Measurements from ENCODE around the gene HRH2. TPM values are rescaled to one million over a fixed set of nuclear protein-coding genes. Genes with fewer than 3 reads are reported as not detected.
"Not testable (repeated sequence)": the region's sequence is repeated elsewhere in the genome, so short reads cannot be mapped to it uniquely, and the experiment has no call there.

The HRH2 gene
- total RNA-seq, 2 donors from 2014 or later: 3.3 to 4.0 TPM

DNA sequence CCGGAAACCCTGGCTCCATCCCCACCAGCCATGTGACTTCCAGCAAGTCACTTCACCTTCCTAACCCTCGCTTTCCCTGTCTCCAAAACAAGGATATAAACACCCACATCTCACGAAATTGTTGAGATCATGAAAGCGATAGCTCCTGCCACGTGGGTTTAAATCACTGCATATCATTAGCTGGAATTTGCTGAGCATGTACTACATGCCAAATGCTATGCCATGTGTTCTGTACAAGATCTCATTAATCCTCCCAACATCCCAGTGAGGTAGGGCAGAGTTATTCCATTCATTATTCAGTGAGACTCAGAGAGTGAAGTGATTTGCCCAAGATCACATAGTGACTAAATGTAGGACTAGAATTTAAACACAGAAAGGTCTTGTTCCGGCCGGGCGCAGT, 29.2 kb upstream of the HRH2 start:
- H3K4me3 Mint-ChIP-seq: no peak overlapping the region
- no peak for ATAC-seq (replicated peaks)
- peaks cover 17% of the 10 kb centered on the region for H3K9me3 Mint-ChIP-seq
- no peaks in the 10 kb centered on the region for H3K36me3 Mint-ChIP-seq (ENCODE audit: low read depth)
- H3K27ac Mint-ChIP-seq: no peak overlapping the region
- H3K27me3 Mint-ChIP-seq: peaks cover 4% of the 10 kb centered on the region
- no peaks in the 10 kb centered on the region for H3K4me1 Mint-ChIP-seq

DNA sequence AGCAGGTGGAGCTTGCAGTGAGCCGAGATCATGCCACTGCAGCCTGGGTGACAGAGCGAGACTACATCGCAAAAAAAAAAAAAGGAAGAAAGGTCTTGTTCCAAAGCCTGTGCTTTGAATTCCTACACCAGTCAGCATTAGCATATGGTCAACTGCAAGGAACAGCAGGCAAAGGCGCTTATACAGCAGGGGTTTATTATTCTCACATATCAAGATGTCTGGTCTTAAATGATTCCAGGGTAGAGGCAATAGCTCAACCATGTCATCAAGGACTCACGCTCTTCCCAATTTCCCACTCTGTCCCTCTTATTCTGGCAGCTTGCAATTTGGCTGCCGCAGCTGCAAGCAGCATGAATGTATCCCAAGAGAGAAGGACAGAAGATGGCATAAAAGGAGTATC, 28.6 kb upstream of the HRH2 start:
- Mint-ChIP-seq H3K4me1 (no peaks in the 10 kb centered on the region), H3K9me3 (peaks cover 17% of the 10 kb centered on the region), H3K27ac (no peak overlapping the region), H3K36me3 (ENCODE audit: low read depth) (no peaks in the 10 kb centered on the region), H3K4me3 (no peak overlapping the region), H3K27me3 (peaks cover 4% of the 10 kb centered on the region)
- ATAC-seq (replicated peaks): no peak

DNA sequence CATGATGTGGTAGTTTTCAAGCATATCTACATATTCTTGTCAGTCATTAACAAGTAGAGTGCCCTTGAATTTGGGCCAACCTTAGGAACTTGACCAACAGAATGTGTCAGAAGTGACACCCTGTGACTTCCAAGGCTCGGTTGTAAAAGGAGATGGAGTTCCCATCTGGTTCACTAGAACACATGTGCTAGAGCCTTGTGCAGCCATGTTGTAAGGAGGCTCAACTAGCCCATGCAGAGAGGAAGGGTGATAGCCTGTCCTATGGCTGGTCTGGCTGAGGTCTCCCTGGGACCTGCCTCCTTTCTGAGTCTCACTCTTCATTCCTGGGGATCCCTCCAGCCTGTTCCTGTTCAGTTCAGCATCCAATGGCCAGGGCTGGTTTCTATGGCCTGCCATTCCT, 28.1 kb upstream of the HRH2 start:
- Mint-ChIP-seq H3K27me3 (peaks cover 4% of the 10 kb centered on the region), H3K4me3 (no peak overlapping the region), H3K36me3 (ENCODE audit: low read depth) (no peaks in the 10 kb centered on the region), H3K4me1 (no peaks in the 10 kb centered on the region), H3K27ac (no peak overlapping the region), H3K9me3 (peaks cover 17% of the 10 kb centered on the region)
- ATAC-seq (replicated peaks): no peak

DNA sequence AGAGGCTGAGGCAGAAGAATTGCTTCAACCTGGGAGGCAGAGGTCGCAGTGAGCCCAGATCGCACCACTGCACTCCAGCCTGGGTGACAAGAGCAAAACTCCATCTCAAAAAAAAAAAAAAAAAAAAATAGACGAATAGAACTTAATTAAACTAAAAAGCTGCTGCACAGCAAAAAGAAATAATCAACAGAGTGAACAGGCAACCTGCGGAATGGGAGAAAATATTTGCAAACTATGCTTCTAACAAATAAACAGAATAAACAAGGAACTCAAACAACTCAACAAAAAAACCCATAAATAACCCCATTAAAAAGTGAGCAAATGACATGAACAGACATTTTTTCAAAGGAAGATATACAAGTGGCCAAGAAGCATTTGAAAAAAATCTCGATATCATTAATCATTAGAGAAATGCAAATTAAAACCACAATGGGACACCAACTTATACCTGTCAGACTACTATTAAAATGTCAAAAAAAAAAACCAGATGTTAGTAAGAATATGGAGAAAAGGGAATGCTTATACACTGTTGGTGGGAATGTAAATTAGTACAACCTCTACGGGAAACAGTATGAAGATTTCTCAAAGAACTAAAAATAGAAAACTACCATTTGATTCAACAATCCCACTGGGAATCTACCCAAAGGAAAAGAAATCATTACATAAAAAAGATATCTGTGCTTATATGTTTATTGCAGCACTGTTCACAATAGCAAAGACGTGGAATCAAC, 21.9 kb upstream of the HRH2 start:
- no peaks in the 10 kb centered on the region for H3K36me3 Mint-ChIP-seq (ENCODE audit: low read depth)
- H3K27me3 Mint-ChIP-seq: peaks cover 4% of the 10 kb centered on the region
- peaks cover 4% of the 10 kb centered on the region for H3K4me1 Mint-ChIP-seq
- ATAC-seq (replicated peaks): no peak
- H3K9me3 Mint-ChIP-seq: peaks cover 5% of the 10 kb centered on the region
- H3K27ac Mint-ChIP-seq: no peak overlapping the region
- H3K4me3 Mint-ChIP-seq: no peak overlapping the region

- H3K36me3 Mint-ChIP-seq (ENCODE audit: low read depth): no peaks in the 10 kb centered on the region
- peaks cover 5% of the 10 kb centered on the region for H3K4me1 Mint-ChIP-seq
- H3K4me3 Mint-ChIP-seq: no peak overlapping the region
- no peak overlapping the region for H3K27ac Mint-ChIP-seq
- peaks cover 2% of the 10 kb centered on the region for H3K27me3 Mint-ChIP-seq
- H3K9me3 Mint-ChIP-seq: peaks cover 3% of the 10 kb centered on the region
- no peak for ATAC-seq (replicated peaks)
These were observed 19.6 kb upstream of the HRH2 start for GRCh38 chr5:175638305-175638704.

DNA sequence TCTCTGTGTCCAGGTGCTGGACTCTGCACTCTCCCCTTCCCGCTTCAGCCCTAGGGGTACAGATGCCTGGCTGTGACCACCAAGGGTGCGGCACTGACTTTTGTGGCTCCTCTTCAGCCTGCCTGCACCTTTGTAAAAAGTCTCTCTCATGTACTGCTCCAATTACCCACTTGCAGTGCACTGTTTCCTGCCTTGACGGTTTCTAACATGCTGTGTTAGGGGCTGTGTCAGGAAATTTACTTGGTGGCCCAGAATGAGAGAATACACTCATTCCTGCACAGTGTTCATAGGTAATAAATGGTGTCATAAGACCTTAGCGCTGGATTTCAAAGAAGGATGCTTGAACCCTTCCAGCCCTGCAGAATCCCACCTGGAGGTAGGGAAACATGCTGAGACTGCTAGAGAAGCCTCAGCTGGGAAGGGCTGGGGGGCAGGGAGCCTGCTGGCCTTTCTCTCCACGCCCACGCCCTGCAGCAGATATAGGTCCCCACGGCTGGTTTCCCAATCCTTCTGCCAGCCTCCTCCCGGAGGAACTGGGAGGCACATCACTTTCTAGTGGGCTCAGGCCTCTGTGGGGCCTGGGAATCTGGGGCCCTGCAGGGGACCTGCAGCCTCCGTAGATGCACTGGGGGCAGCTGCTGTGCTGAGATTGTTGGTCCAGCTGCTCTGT, 17.6 kb upstream of the HRH2 start:
- Mint-ChIP-seq H3K9me3 (no peaks in the 10 kb centered on the region), H3K27me3 (no peaks in the 10 kb centered on the region), H3K4me1 (peaks cover 5% of the 10 kb centered on the region), H3K36me3 (ENCODE audit: low read depth) (no peaks in the 10 kb centered on the region), H3K4me3 (no peak overlapping the region), H3K27ac (peak overlapping the region; percentile 19)
- no peak for ATAC-seq (replicated peaks)

GRCh38 chr5:175642998-175643397, 14.9 kb upstream of the HRH2 start:
- Mint-ChIP-seq H3K27me3 (no peaks in the 10 kb centered on the region), H3K36me3 (ENCODE audit: low read depth) (no peaks in the 10 kb centered on the region), H3K9me3 (no peaks in the 10 kb centered on the region), H3K4me3 (no peak overlapping the region), H3K27ac (no peak overlapping the region), H3K4me1 (peaks cover 5% of the 10 kb centered on the region)
- peak; percentile 57 for ATAC-seq (replicated peaks)

DNA sequence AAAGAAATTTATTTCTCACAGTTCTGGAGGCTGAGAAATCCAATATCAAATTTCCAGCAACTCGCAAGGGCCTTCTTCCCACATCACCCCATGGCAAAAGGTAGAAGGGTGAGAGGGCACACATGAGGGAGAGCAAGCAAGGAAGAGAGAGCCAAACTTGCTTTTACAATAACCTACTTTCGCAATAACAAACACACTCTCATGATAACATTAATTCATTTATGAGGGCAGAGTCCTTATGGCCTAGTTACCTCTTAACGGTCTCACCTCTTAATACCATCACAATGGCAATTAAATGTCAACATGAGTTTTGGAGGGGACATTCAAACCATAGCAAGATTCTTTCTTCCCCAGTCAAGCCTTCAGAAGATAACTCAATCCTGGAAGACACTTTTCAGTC, 11.6 kb upstream of the HRH2 start:
- H3K27ac Mint-ChIP-seq: no peak overlapping the region
- peaks cover 11% of the 10 kb centered on the region for H3K4me1 Mint-ChIP-seq
- H3K9me3 Mint-ChIP-seq: peaks cover 11% of the 10 kb centered on the region
- ATAC-seq (replicated peaks): no peak
- no peaks in the 10 kb centered on the region for H3K27me3 Mint-ChIP-seq
- no peak overlapping the region for H3K4me3 Mint-ChIP-seq
- H3K36me3 Mint-ChIP-seq (ENCODE audit: low read depth): no peaks in the 10 kb centered on the region

DNA sequence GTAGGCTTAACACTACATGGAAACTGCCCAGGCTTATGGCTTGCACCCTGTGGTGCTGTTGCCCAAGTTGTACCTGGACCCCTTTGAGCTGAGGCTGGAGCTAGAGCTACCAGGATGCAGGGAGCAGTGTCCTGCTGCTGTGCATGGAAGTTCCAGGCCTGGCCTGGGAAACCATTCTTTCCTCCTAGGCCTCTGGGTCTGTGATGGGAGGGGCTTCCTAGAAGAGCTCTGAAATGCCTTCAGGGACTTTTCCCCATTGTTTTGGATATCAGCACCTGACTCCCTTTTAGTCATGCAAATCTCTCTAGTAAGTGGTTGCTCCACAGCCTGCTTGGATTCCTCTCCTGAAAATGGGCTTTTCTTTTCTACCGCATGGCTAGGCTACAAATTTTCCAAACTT, 7.9 kb upstream of the HRH2 start:
- ATAC-seq (replicated peaks): no peak
- Mint-ChIP-seq H3K9me3 (peaks cover 11% of the 10 kb centered on the region), H3K4me1 (peaks cover 47% of the 10 kb centered on the region), H3K27ac (no peak overlapping the region), H3K36me3 (ENCODE audit: low read depth) (peaks cover 7% of the 10 kb centered on the region), H3K4me3 (no peak overlapping the region), H3K27me3 (no peaks in the 10 kb centered on the region)

DNA sequence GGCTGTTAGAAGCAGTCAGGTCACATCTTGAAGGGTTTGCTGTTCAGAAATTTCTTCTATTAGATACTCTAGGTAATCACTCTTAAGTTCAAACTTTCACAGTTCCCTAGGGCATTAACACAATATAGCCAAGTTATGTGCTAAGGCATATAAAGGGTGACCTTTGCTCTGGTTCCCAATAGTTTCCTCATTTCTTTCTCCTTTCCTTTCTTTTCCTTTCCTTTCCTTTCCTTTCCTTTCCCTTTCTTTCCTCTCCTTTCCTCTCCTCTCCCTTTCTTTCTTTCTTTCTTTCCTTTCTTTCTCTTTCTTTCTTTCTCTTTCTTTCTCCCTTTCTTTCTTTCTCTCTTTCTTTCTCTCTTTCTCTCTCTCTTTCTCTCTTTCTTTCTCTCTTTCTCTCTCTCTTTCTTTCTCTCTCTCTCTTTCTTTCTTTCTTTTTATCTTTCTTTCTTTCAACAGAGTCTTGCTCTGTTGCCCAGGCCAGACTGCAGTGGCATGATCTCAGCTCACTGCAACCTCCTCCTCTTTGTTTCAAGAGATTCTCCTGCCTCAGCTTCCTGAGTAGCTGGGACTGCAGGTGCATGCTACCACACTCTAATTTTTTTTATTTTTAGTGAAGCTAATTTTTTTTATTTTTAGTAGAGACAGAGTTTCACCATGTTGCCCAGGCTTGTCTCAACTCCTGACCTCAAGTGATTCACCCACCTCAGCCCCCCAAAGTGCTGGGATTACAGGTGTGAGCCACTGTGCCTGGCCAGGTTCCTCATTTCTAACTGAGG, 7.3 kb upstream of the HRH2 start:
- Mint-ChIP-seq H3K4me1 (peaks cover 54% of the 10 kb centered on the region), H3K9me3 (peaks cover 11% of the 10 kb centered on the region), H3K4me3 (peak overlapping the region; percentile 2)
- not testable (repeated sequence) for H3K36me3 Mint-ChIP-seq (ENCODE audit: low read depth); H3K27me3 Mint-ChIP-seq; ATAC-seq (replicated peaks); H3K27ac Mint-ChIP-seq

DNA sequence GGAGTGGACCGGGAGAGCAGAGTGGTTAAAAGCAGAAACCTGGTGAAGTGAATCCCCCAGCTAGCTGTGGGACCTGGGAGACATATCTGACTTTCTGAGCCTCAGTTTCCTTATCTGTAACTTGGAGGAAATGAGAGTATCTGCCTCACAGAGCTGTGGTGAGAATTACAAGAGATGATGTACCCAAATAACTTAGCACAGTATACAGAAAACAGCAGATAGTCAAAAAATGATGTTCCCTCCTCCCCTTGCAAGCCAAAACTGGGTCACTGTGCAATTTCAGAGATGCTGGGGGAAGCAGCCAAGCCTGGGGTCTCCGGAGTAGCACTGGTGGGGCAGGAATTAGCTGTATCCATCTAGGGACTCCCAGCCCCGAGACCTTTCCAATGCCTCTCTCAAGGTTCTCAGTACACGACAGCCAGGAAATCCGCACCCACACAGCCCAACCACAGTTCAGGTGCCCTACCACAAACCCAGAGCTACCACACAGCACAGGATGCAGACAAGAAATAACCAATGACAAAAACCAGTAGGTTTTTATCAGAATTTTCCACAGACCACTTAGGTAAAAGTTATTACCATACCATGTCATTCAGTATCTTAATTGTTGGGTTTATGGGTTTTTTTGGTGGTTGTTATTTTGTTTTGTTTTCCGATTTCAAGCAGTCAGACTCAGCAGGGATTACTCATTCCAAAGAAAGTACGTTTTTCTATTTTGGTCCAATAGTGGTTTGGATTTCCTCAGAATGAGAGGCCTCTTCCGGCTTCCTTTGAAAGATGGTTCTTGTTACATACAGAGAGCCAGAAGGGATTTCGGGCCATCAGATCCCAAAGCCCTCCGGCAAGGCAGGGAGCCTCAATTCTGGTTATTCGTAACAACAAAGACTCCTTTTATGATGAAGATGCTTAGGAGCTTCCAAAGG, 4.9 kb upstream of the HRH2 start:
- Mint-ChIP-seq H3K36me3 (ENCODE audit: low read depth) (peaks cover 7% of the 10 kb centered on the region), H3K9me3 (peaks cover 11% of the 10 kb centered on the region), H3K4me3 (peak overlapping the region; percentile 74), H3K27me3 (no peaks in the 10 kb centered on the region), H3K4me1 (peaks cover 71% of the 10 kb centered on the region), H3K27ac (peak overlapping the region; percentile 95)
- peak; percentile 84 for ATAC-seq (replicated peaks)

DNA sequence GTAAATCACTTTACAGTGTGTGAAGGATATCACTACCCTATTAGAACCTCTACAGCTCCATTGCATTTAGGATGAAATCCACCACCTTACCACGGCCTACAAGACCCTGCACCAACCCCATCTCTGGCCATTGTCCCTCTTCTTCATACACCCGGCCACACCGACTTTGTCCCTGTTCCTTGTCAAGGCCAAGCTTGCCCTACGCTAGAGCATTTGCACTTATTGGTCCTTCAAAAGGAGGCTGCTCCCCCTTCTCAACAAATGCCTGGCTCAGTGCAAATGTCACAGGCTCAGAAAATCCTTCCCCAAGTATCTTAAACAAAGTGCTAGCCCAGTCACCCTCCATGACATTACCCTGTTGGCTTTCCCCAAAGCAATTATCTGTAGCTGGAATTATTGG, 4.1 kb upstream of the HRH2 start:
- Mint-ChIP-seq H3K9me3 (peaks cover 8% of the 10 kb centered on the region), H3K4me1 (peaks cover 71% of the 10 kb centered on the region), H3K36me3 (ENCODE audit: low read depth) (peaks cover 7% of the 10 kb centered on the region), H3K27ac (peak overlapping the region; percentile 95), H3K4me3 (peak overlapping the region; percentile 74), H3K27me3 (no peaks in the 10 kb centered on the region)
- ATAC-seq (replicated peaks): no peak

DNA sequence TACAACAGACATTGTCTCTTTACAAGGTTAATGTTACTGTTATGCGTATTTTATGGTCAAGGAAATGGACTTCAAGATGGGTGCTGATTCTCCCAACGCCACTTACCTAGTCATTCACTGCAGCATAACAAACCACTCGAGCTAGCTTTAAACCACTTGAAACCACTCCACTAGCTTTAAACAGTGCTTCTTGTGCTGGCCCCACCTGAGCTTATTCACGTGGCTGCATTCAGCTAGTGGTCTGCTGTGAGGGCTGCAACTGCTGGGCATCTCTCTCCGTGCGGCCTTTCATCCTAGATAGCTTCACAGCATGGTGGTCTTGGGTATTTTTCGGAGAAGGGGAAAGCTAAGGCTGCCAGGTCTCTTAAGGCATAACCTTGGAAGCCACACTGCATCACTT, 3.5 kb upstream of the HRH2 start:
- no peak for ATAC-seq (replicated peaks)
- peaks cover 71% of the 10 kb centered on the region for H3K4me1 Mint-ChIP-seq
- no peaks in the 10 kb centered on the region for H3K27me3 Mint-ChIP-seq
- peak overlapping the region; percentile 95 for H3K27ac Mint-ChIP-seq
- peaks cover 4% of the 10 kb centered on the region for H3K9me3 Mint-ChIP-seq
- H3K4me3 Mint-ChIP-seq: peak overlapping the region; percentile 74
- H3K36me3 Mint-ChIP-seq (ENCODE audit: low read depth): peaks cover 7% of the 10 kb centered on the region

- H3K36me3 Mint-ChIP-seq (ENCODE audit: low read depth): peaks cover 7% of the 10 kb centered on the region
- no peaks in the 10 kb centered on the region for H3K27me3 Mint-ChIP-seq
- peaks cover 3% of the 10 kb centered on the region for H3K9me3 Mint-ChIP-seq
- H3K4me1 Mint-ChIP-seq: peaks cover 71% of the 10 kb centered on the region
- peak overlapping the region; percentile 95 for H3K27ac Mint-ChIP-seq
- ATAC-seq (replicated peaks): peak; percentile 26
- peak overlapping the region; percentile 74 for H3K4me3 Mint-ChIP-seq
These were observed 3.1 kb upstream of the HRH2 start for GRCh38 chr5:175654807-175655206.
